Superior temporal gyrus (tissue), 1 donor: ENCODE results near the gene WNT7B.

Experiments
- DNase-seq: peaks from one replicate; pipeline ENCODE4 v3.0.0-alpha.2; 2016; ENCODE audit errors: extremely low spot score

Gene WNT7B

GRCh38 chr22:45872659-45873263 lies 104.2 kb downstream of the WNT7B start:
- DNase-seq = no peak

- DNase-seq = no peak
These were observed 105.2 kb downstream of the WNT7B start for GRCh38 chr22:45871721-45872120.
